Mucosa of stomach (tissue), 1 donor: ENCODE measurements around the gene PPDPF.
A peak's percentile ranks its signal among the peaks of the same experiment; 100 is the strongest.

Source experiments
- H3K27me3 ChIP-seq: one replicate; pipeline ENCODE4 v1.7.0; 2013; ENCODE audit warnings: mild to moderate bottlenecking, low read length; ENCODE audit not compliant: control insufficient read depth, insufficient read depth
- H3K36me3 ChIP-seq: one replicate; pipeline ENCODE4 v1.7.0; 2013; ENCODE audit warnings: low read length; ENCODE audit not compliant: control insufficient read depth, insufficient read depth
- H3K4me1 ChIP-seq: one replicate; pipeline ENCODE4 v1.7.0; 2013; ENCODE audit warnings: mild to moderate bottlenecking, low read length; ENCODE audit not compliant: control insufficient read depth, insufficient read depth
- H3K4me3 ChIP-seq: one replicate; pipeline ENCODE4 v1.7.0; 2013; ENCODE audit warnings: low read length
- H3K9ac ChIP-seq: one replicate; pipeline ENCODE4 v1.7.0; 2013; ENCODE audit warnings: mild to moderate bottlenecking, low read length, moderate library complexity
- H3K9me3 ChIP-seq: one replicate; pipeline ENCODE4 v1.7.0; 2013; ENCODE audit warnings: mild to moderate bottlenecking, low read length, moderate library complexity; ENCODE audit not compliant: control insufficient read depth
- donor health status: Pancreatic carcinoma.

PPDPF gene

DNA sequence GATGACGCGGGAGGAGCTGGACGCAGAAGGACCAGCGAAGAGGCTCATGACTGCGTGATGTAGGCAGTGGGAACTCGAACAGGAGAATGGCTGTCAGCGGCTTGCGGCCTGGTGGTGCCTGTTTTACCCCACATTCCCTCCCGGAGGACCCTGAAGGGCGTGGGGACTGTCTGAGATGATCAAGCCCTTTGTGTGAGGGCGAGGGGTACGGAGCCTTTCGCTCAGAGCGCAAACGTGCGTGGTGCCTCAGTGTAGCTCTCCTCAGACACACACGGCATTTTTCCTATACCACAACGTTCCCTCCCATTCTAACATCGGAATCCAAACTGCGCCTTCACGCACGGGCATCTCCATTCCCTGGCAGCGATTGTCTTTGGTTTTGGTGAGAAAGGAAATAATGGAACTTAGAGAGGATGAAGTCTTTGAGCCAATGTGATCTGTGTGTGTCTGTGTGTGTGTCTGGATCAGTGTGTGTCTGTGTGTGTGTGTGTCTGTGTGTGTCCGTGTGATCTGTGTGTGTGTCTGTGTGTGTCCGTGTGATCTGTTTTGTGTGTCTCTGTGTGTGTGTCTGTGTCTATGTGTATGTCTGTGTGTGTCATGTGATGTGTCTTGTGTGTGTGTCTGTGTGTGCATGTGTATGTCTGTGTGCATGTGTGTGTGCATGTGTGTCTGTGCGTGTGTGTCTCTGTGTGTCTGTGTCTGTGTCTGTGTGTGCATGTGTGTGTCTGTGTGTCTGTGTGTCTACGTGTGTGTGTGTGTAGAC, 11.3 kb downstream of the PPDPF start:
- no peak overlapping the region for H3K4me3 ChIP-seq
- no peaks in the 10 kb centered on the region for H3K36me3 ChIP-seq
- no peak overlapping the region for H3K9ac ChIP-seq
- no peaks in the 10 kb centered on the region for H3K9me3 ChIP-seq
- H3K4me1 ChIP-seq: peaks cover 39% of the 10 kb centered on the region
- H3K27me3 ChIP-seq: peaks cover 2% of the 10 kb centered on the region

DNA sequence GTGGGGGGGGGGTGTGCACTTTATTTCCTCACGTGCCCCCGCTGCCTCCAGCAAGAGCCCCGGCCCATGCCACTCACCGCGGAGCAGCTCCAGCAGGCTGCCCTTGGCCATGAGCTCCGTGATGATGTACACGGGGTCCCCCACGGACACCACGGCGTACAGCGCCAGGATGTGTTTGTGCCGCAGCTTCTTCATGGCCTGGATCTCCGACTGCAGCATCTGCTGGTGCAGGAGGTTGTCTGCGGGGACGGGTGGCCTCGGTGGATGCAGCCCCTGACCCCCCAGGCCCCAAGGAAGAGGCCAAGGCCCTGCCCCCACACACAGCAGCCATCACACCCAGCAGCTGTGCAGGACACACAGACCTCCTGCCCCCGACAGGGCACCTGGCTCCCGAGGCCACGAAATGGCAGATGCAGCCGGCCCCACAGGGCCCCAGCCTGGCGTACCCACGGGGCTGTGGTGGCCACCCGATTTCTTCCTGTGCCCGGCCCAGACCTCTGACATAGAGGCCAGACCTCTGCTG, 11.9 kb downstream of the PPDPF start:
- Histone ChIP-seq H3K36me3 (no peaks in the 10 kb centered on the region), H3K4me3 (no peak overlapping the region), H3K9ac (no peak overlapping the region), H3K9me3 (no peaks in the 10 kb centered on the region), H3K27me3 (peaks cover 2% of the 10 kb centered on the region), H3K4me1 (peaks cover 42% of the 10 kb centered on the region)

DNA sequence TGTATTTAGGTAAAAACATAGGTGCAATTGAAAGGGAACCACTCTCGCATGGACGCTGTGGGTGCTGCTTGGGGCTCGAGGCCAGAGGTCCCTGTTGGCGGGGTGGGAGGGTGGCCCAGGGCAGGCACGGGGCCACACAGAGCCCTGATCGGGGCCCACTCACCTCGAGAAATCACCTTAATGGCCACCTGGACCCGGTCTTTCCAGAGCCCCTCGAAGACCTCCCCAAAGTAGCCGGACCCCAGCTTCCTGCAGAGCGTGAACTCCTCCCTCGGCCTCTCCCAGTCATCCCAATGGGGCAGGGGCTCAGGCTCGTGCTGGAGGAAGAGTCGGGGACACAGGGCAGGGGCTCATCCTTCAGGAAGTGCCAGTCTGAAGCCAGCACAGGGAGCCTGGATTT, 12.8 kb downstream of the PPDPF start:
- H3K4me1 ChIP-seq: peaks cover 44% of the 10 kb centered on the region
- H3K4me3 ChIP-seq: no peak overlapping the region
- H3K36me3 ChIP-seq: no peaks in the 10 kb centered on the region
- peaks cover 2% of the 10 kb centered on the region for H3K27me3 ChIP-seq
- no peaks in the 10 kb centered on the region for H3K9me3 ChIP-seq
- no peak overlapping the region for H3K9ac ChIP-seq

DNA sequence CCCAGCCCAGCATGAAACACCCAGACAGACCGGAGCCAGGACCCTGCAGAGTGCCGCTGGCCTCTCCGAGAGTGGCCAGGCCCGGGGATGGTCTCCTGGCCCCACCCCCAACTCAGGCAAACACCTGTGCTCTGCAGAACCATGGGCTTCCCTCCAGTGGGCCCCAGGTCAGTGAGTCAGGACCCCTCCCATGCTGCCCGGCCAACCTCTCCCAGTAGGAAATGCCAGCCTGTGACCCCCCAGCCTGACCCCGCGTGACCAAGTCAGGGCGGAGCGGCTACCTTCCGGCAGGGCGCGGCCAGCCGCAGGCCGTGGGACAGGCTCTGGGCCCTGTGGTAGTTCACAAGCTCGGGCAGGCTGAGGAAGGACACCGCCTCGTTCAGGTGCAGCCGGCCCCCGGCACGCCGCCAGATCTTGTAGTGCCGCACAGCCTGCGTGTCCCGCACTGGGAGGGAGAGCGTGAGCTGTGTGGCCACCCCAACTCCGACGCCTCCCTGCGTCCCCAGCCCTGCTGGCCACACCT, 13.4 kb downstream of the PPDPF start:
- Histone ChIP-seq H3K36me3 (no peaks in the 10 kb centered on the region), H3K4me3 (no peak overlapping the region), H3K4me1 (peaks cover 50% of the 10 kb centered on the region), H3K27me3 (peaks cover 2% of the 10 kb centered on the region), H3K9ac (peak overlapping the region; percentile 18), H3K9me3 (no peaks in the 10 kb centered on the region)

DNA sequence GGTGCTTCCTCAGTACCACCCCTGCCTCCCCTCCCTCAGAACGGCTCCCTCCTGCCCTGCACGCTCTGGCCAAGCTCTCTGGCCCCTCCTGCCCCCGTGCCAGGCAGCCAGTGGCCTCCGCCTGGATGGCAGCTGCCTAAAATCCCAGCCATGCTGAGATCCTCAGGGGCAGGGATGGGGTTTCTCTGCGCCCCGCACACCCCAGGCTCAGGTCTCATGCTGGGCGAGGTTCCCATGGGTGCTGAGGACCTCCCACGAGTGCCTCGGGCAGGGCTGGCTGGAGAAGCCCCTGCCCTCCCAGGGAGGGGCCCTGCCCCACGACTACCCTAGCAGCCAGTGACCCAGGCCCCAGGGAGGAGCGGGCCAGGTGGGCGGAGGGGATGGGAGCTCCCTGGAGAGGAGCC, 13.9 kb downstream of the PPDPF start:
- H3K4me1 ChIP-seq: peaks cover 55% of the 10 kb centered on the region
- H3K36me3 ChIP-seq: no peaks in the 10 kb centered on the region
- H3K9ac ChIP-seq: peak overlapping the region; percentile 18
- H3K27me3 ChIP-seq: peaks cover 2% of the 10 kb centered on the region
- H3K4me3 ChIP-seq: no peak overlapping the region
- H3K9me3 ChIP-seq: no peaks in the 10 kb centered on the region

DNA sequence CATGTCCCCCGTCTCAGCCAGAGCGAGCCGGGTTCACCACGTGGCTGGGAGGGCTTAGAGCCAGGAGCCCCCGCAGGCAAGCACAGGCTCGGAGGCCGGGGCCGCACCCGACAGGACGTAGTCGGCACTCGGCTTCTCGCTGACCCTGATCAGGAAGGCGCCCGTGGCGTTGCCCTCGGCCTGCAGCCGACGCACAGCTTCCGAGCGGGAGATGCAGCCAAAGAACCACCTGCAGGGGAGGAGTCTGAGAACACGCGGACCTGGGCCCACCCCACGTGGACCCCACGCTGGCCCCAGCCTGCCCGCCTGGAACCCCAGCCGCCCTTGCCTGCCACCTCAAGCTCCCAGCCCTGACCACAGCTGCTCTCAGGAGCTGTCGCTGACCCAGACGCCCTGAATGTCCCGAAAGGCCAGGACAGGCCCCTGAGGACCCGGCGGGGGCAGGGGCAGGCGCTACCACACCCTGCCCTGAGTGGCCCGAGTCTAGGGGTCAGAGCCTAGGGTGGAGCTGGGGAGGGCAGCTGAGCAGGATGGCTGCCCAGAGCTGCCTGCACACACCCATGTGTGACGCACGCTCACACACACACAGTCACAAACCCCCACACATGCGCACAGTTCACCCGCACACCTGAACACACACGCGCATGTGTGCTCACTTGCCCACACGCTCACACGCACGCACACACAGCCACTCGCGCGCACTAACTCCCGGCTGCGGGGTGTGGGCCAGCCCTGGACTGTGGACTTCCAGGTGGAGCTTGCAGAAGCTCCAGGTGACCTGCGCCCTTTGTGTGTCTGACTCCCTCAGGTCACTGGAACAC, 14.5 kb downstream of the PPDPF start:
- H3K36me3 ChIP-seq: no peaks in the 10 kb centered on the region
- peak overlapping the region; percentile 18 for H3K9ac ChIP-seq
- no peaks in the 10 kb centered on the region for H3K9me3 ChIP-seq
- peaks cover 55% of the 10 kb centered on the region for H3K4me1 ChIP-seq
- H3K4me3 ChIP-seq: no peak overlapping the region
- H3K27me3 ChIP-seq: peaks cover 2% of the 10 kb centered on the region

DNA sequence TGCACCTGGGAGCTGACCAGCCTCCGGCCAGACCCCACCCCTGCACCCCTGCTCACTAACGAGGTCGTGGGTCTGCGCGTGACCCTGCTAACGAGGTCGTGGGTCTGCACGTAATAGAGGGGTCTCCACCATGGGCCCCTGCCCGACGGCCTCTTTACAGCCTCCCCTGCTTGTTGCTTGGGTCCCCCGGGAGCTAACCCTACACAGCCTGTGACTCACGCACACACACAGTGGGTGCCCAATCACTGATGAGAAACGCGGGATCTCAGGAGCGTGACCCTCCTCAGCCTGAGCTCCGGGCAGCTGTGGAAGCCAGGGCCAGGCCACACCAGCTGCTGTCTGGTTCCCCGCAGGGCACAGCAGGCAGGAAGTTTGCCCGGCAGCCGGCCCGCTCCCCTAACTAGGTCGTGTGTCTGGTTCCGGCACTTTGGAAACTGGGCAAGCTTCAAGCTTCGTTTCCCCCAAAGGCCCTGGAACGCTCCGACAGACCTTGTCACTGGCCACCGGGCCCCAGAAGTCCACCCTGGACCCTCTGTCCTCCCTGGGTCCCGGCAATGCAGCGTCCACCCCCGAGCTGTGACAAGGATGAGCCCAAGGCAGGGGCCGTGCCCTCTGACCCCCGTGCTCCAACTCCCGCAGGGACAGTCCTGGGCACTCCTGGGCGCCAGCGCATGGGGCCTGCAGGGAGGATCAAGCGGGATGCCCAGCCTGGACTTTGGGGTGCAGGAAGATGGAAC, 15.8 kb downstream of the PPDPF start:
- Histone ChIP-seq H3K4me1 (peaks cover 49% of the 10 kb centered on the region), H3K36me3 (no peaks in the 10 kb centered on the region), H3K9me3 (no peaks in the 10 kb centered on the region), H3K4me3 (peak overlapping the region; percentile 87), H3K27me3 (no peaks in the 10 kb centered on the region), H3K9ac (peak overlapping the region; percentile 92)

DNA sequence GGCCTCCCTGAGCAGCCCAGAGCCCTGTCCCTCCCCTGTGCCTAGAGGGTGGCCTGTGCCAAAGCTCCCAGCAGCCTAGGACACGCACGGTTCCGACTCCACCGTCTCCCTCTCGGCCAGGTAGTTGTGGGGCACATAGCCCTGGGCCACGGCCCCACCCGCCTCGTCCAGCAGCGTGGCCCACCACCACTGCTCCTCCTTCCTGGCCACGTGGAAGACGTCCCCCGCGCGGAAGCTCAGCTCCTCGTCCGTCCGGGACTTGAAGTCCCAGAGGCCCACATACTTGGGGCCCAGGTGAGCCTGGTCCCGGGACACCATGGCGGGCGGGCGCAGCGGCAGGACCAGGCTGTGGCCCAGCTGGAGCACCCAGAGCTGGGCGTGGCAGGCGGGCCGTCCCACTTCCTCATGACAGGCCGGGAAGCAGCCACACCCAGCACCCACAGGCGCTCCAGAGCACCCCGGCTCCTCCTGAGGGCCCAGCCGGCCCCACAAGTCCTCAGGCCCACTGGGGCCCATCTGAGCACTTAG, 16.5 kb downstream of the PPDPF start, which contains the start of gene PTK6:
Gene PTK6 (minus strand): TSS at position 380 of the 528 bp plus-strand sequence. CDS start 62 bp downstream, at position 318.
- Histone ChIP-seq H3K9me3 (no peaks in the 10 kb centered on the region), H3K4me3 (peak within 1 kb of the TSS; percentile 87), H3K36me3 (no peaks in the 10 kb centered on the region), H3K4me1 (peaks cover 44% of the 10 kb centered on the region), H3K27me3 (no peaks in the 10 kb centered on the region), H3K9ac (peak within 1 kb of the TSS; percentile 92)

DNA sequence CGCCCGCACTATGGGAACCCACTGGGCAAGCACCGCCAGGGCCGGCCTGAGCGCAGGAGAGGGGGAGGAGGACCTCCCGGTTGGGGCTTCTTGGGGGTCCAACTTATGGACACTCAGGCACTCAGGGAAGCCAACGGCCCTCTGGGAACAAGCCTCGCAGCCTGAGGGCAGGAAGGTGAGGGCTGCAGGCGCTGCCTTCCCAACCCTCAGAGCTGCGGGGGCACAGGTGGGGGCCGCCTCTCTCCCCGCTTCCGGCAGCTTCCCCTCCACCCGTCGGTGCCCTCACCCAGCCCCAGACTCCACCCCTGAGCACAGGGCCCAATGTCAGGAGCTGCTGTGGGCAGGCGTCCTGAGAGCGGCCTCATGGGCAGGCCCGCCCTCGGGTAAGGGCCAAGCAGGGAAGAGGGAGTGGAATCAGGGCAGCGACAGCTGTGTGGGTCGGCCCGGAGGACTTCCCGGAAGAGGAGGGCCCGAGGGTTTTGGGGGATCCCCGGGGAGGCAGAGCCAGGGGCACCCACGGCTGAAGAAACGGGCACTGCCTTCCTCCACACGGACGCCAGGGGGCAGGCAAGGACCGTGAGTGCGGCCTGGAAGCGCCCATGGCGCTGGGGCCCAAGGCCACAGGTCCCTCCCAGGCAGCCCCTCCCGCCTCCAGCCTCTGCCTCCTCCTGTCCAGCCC, 17.1 kb downstream of the PPDPF start:
- H3K4me1 ChIP-seq: peaks cover 40% of the 10 kb centered on the region
- no peaks in the 10 kb centered on the region for H3K27me3 ChIP-seq
- no peaks in the 10 kb centered on the region for H3K36me3 ChIP-seq
- peak overlapping the region; percentile 87 for H3K4me3 ChIP-seq
- H3K9ac ChIP-seq: peak overlapping the region; percentile 92
- no peaks in the 10 kb centered on the region for H3K9me3 ChIP-seq

DNA sequence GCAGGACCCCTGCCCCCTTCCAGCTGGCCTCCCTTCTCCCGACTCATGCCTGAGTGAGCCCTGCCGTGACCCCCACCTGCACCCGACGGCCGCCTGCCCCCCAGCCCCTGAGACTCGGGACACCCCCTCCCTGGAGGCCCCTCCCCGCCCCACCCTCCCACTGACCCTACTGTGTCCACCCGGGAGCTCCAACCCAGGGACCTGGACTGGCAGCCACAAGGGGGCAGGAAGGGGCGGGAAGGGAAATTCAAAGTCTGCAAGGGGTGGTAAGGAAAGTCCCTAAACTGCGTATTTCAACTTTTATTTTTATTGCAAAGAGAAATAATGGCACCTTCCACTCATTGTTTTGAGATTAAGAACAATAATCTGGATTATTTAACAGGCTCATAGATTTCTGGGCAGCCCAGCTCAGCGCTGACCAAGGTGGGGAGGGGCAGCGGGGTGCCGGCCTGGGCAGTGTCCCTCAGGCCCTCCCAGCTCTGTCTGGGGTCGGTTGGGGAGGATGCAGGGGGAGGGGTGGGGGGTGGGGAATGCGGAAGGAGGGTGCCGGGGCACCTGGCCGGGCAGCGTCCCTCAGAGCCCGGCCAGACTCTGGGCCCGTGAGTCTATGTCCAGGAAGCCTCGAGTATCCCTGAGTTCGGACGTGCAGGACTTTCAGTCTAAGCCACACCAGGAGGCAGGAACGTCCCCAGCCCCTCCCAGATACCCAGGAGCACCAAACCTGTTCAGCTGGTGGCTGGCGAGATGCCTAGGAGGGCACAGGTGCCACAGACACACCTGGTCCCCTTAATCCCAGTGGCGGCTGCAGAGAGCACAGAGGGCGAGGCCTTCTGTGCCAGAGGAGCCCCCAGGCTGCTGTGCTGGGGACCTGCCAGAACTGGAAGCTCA, 17.9 kb downstream of the PPDPF start:
- Histone ChIP-seq H3K9me3 (no peaks in the 10 kb centered on the region), H3K4me1 (peaks cover 37% of the 10 kb centered on the region), H3K9ac (peak overlapping the region; percentile 92), H3K4me3 (no peak overlapping the region), H3K27me3 (no peaks in the 10 kb centered on the region), H3K36me3 (no peaks in the 10 kb centered on the region)
